ENCODE measurements around the gene STK33.

Gene STK33

DNA sequence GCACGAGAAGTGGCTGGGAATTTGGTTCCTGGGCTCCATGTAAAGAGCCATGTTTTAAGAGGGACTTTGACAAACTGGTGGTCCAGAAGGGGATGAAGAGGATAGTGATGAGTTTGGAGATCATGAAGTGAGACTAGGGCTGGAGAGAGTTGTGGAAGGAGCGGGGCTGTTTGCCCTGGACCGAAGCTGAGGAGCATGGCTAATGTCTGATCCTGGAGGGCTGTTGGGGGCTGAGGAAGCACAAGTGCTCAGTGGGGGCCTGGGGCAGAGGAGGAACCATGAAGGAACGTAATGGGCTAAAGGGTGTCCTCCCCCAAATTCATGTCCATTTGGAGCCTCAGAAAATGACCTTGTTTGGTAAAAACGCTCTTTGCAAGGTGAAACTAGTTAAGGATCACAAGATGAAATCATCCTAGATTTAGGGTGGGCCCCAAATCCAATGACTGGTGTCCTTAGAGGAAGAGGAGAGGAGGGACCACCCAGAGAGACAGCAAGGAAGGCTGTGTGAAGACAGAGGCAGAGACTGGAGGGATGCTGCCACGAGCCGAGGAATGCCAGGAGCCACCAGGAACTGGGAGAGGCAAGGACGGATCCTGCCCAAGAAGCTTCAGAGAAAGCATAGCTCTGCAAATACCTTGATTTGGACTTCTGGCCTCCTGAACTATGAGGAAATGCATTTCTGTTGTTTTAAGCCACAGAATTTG is 223.1 kb downstream of the STK33 start:
- DNase-seq, result no peak

DNA sequence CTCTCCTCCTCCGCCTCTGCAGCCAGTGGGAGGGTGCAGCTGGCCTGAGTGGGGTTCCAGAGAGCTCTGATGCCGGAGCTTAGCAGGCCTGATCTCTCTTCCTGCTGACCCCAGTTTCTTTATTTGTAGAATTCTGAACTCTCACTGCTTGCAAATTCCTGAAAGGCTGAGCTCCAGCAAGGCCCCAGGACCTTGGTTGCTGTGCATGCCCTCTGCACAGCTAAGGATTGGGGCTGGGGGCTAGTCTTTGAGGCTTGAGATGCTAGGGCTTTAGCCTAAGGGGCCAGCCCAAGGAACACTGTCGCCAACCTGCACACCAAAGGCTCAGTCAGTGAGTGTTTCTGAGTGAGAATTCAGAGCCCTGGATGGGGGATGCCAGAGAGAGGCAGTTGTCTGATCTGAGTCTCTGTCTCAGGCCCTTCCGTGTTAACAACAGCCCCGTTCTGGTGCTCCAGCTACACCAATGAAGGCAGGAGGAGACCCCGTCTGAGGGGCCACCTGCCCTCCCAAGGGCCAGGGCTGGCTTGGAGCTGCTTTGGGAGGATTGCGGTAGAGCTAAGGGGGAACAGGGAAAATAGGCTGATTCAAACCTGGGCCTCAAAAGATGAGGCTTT is 224.3 kb downstream of the STK33 start:
- DNase-seq, result no peak

DNA sequence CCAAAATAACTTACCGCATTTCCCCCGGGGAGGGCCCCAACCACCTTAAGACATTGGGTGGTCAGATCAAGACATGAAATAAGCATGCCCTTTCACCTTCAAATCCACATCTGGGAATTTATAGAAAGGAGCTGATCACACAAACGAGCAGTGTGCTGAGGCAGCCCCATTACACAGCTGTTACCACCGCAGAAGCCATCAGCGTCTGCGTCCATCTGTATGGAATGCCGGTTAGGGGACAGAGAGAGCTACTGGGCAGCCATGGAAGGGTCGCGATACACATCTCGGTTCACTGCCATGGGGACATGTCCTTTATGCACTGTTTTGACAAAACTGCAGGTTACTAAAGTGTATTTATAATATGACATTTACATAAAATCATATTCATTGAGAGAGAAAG is 225.3 kb downstream of the STK33 start:
- DNase-seq, result no peak

DNA sequence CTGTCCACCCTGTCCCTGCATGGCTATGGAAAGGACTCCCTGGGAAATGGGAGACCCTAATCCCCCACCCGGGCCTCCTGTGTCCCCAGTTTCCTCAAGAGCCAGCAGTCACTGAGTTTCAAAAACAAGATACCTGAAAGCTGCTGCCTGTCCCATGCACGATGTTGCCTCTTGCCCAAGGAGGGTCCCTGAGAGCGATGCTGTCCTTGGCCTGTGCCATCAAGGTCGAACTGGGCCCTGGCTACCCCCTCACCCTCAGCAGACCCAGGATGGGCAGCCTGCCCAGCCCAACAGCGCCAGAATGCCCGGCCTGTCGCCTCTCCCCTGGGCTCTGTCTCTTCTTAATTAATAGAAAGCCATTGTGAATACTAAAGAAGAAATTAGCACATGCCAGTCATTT is 225.8 kb downstream of the STK33 start:
- DNase-seq, result no peak

DNA sequence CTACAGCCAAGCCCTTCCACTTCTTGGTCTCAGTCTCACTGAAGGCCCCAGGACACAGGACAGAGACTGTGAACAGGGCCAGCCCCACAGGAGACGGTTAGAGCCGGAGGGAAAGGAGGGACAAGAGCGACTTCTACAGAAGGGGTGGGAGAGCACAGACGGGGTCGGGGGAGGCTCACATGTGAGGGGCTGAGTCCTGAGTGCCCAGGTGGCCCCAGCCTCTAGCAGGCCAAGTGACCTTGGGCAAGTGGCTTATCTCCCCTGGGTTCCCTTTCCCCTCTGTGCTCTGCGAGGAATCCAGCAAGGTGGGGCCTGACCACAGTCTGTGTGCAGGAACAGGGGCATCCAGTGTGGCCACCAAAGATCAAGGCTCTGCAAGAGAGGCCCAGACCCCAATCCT is 227.7 kb downstream of the STK33 start:
- DNase-seq, result no peak

DNA sequence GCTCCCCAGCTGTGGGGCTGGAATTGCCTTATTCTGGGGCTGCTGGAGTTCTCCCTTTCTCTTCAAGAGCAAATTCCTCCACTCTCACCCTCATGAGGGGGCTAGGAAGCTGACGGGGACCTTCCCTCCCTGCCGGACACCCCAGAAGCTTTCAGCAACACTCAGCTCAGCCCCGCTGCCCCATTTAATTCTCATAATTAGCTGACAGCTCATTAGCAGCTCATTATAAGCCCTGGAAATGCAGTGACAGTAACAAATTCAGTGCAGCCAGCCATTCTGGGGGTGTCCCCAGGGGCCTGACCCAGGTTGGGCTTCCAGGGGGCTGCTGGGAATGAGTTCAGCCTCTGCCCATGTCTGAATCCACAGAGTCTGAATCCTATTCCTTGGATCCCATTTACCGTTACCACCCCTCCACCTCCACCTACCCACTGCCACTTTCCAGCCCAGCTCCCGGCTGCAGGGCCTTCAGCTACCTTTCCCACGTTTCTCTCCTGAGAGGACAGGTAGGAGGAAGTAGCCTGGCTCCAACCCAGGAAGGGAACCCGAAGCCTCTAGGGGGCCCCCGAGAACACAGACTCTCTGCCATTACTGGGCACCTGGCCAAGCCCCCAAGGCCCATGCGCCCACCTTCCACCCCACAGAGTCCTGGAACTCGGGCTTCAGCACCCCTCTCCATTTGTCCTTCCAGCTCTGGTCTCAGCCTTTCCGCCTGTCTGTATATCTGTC is 228.6 kb downstream of the STK33 start:
- no peak for DNase-seq

DNA sequence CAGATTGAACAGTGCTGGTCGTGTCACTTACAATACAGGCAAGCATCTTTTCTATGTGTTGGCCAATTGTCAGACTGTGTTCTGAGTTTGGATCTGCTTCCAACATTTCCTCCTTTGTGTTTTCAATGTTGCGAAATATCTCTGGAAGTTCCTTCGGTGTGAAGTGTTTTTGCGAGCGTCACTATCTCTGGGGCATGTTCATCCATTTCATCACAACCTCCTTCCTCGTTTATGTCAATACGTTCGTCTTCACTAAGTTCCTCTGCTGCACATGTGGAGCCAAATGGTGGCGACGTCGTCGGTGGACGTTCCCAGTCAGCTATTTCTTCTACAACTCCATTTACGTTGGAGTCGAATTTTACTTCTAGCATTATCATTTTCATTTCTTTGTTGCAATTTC is 230.1 kb downstream of the STK33 start:
- no peak for DNase-seq

DNA sequence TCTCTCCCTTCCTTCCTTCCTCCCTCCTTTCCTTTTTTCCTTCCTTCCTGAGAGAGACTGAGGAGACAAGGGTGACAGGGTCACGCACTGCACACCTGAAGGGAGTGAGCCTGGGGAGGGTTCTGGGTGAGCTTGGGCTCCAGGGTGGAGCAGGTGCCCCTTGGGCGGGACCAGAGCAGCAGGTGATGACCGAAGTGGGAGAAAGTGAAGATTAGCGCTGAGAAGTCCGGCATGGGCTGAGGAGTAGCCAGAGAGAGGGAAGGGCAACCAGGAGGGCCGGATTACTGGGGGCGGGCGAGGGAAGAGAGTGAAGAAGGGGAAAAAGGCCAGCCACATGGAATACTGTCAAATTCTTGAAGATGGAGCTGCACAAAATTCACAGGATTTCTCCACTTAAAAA is 231.1 kb downstream of the STK33 start:
- no peak for DNase-seq

DNA sequence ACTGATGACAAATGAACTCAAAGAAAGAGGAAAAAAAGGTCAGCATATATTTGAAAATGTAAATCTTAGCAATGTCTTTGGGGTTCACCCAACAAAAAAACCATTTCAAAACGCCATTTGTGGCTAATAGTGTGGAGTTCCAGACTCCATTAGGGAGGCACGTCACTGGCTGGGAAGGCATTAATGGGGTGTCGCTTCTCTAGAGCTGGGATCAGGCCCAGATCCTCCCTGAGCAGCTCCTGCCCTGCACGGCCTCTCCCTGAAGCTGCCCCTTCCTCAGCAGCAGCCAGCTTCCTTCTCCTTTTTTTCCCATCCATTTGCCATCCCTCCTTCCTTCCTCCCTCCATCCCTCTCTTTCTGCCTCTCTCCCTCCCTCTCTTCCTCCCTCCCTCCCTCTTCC is 231.5 kb downstream of the STK33 start:
- DNase-seq, result no peak

DNA sequence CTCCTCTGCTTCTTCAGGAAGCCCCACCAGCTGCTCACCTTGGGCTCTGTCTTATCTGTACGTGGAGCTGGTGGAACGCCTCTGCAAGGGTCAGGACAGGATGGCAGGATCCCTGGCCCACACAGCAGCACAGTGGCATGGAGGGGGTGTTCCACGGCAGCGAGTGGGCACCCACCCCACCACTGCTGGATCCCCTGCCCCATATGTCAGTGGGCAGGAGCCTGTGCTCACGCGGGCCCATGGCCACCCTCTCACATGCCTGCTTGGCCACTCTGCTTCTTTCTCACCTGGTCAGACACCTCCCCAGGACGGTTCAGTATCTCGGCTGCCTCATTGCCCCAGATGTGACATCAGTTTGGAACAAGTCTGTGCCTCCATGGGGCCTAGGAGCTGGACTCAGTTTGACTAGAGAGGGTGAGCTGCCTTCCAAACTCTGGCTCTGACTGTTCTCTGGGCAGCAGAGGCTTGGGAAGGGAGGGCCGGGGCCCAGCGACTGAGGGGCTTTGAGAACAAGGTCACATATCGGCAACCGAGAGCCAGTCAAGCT is 232.3 kb downstream of the STK33 start:
- DNase-seq, result no peak

DNA sequence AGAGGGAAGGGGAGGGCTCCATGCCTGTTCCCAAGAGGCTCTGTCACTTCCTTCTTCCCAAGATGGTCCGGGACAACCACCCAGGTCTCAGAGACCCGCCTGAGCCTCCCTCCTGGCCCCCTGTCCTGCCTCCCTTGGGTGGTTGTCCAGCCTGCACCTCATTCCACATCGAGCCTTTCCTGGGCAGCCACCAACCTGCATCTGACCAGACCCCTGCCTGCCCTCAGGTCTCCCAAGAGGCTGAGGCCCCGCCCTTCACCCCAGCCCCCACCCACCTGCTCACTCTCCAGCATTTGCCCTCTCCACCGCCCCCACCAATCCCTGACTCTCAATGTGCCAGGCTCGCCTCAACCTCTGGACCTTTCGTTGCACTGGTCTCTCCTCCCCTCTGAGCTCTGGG is 232.8 kb downstream of the STK33 start:
- no peak for DNase-seq

DNA sequence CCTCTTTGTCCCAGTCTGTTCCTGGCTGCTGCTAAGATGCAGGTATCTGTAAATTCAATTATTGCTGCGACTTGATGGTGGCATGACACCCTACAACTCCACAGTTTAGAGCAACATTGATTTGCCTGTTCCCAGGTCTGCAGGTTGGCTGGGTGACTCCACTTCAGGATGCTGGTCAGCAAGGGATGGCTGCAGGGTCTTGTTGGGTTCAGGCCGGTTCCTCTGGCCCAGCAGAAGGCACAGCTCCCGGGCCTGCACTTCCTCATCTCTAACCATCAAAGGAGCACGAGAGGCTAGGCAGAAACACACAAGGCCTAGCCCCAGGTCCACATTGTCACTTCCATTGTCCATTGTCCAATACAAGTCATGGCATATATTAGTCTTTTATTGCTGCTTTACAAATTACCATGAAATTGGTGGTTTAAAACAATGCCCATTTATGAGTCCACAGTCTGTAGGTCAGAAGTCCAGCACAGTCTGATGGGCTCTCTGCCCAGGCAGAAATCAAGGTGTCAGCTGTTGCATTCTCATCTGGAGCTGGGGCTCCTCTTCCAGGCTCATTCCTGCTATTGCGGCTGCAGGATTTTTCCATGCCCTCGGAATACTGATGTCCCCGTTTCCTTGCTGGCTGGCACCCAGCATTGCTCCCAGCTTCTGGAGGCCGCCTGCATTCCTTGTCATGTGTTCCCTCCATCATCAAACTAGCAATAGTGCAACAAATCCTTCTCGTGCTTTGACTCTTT is 233.8 kb downstream of the STK33 start:
- DNase-seq, result no peak

DNA sequence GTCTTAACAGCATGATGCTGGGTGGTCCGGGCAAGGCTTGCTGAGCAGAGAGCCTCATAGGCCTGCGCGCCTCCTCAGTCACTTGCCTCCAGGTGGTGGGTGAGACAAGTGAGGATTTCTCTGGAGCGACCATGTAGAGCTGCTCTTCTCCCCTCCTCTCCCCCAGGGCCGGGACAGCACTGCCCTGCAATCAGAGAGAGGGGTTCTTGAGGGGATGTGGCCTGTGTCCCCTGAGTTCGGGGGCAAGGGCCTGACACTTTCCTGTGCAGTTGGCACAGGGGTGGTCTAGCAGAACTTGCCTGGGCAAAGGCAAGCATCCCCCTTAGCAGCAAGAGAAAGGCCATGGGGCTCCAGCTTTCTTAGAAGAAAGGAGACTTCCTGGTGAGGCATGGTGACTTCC is 234.5 kb downstream of the STK33 start:
- DNase-seq, result no peak

DNA sequence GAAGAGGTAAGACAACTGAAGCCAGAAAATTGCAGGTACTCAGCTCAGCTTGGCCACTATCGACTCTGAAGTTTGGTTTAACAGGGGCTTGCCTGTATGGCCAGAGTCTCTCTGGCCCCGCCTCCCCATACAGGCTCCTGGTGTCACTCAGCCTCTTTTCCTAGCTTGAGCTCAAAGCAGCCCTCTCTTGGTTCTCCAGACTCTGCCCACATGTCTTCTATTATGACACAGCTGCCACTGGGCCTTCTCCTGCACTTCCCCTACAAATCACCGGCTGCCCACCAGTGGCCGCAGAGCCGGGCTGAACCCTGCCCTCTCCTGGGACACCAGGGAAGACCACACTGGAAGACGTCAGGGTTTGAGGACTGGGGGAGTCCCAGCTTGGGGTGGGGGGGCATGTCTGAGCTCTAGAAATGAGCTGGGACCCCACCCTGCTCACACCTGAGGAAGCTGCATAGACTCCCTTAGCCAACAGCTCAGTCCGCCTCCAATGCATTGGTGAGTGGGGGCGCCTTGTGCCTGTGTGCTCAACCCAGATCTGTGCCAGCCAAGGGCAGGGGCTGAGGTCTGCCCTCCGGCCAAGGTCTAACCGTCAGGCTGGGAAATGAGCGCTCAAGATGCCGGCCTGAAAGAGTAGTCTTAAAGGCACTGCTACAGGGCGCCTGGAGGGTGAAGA is 236.0 kb downstream of the STK33 start:
- DNase-seq, result no peak

DNA sequence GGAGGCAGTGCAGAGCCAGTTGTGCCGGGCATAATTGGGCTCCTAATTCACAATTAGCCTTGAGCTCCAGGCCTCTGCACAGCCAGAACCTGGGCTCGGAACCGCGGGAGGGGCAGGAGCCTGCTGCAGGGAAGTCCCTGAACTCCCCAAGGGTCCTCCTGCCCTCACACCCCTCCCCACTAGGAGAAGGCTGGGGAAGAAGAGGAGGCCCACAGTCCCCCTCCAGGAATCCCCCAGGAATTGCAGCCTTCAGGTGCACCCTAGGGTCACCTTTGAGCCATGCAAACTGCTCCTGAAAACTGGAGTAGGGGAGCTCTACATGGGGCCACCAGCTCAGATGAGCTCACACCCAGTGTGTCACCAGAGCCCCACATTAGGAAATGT is 236.5 kb downstream of the STK33 start:
- no peak for DNase-seq

DNA sequence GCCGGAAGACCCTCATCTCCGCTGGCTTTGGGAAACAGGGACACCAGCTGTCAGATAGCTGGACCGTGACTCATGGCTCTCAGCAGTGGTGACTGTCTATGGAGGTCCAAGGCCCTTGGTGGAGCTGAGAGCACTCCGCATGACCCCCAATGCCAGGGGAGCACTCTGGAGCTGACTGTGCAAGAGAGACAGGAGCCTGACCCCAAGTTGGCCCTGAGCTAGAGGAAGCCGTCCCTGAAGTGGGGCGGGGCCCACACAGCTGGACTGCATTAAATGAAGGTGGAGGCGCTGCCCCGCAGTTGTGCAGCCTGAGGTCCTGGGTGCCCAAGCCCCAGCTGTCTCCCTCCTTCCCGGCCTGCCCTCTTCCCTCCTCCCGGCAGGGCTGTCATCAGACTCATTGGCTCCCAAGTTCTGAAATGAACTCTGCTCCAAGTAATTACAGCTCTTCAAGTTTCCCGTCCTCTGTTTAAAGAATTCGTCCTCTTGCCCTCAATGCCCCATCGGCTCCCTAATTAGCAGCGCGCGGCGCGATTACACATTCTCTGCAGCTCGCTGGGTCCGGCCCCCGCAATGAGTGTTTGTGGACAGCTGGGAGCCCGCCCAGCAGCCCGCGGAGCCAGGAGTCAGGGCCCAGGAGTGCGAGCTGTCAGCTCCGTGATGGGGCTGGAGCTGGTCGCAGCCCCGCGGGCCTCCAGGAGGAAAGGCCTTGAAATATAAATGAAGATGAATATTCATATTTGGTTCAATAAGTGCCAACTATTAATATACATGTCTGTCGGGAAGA is 237.1 kb downstream of the STK33 start:
- DNase-seq, result no peak

DNA sequence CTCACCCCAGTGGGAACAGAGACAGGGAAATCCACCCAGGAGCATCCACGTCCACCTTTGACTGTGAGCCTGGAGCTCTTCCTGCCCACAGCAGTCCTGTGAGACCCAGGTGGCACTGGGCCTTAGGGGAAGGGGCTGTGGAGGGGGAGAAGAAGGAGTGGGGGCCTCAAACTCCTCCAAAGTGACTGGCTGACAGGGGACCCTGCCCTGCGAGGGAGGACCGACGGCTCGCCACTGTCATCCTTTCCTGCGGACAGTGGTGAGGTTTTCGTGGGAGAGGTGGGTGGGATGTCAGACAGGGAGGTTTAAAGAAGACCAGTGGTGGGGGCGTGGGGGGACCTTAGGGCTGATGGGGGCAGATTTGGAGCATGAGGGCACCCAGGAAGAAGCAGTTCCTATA is 237.8 kb downstream of the STK33 start:
- no peak for DNase-seq

DNA sequence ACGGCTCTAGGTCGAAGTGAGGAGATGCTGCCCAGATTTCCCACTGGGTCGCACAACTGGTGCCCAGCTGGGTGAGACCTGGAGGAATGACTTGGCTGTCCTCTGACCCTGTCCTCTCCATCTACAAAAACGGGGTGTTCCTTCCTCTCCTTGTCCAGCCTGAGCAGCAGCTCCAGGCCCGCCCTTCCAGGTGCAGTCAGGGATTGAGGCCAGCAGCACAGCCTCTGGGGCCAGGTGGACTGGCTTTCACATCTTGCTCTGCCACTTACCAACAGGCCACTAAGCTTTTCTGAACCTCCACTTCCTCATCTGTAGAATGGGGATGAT is 238.6 kb downstream of the STK33 start:
- DNase-seq, result no peak

DNA sequence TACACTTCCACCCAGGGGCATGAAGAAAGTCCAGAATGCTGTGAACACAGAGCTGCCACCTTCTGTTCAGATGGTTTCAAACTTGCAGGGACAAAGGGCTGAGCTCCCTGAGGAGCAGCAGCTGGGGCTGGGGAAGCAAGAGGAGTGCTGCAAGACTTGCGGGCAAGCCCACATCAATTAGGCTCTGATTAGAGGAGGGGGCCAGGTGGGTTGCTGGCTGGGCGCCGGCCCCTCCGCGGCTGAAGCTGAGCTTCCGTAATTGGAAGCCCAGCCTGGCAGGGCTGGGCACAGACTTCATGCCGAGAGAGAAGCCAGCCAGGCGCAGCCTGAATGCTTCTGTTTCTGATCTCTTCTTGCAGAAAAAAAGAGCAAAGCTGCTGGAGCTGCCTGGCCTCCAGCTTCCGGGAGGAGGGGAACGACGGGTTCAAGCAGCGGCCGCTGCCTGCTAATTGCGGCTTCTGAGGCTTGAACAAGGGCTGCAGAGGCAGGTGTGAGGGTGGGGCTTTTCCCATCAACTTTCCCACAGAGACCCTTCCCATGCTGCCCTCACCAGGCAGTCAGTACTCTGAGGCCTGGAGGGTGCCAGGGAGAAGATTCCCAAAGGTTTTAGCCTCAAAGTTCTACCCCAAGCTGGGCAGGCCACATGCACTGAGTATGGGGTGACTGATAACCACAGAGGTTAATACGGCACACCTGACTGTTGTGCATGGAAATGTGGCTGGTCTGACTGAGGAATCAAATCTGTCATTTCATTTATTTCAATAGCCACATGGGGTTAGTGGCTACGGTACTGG is 239.2 kb downstream of the STK33 start:
- DNase-seq, result peak; percentile 20

DNA sequence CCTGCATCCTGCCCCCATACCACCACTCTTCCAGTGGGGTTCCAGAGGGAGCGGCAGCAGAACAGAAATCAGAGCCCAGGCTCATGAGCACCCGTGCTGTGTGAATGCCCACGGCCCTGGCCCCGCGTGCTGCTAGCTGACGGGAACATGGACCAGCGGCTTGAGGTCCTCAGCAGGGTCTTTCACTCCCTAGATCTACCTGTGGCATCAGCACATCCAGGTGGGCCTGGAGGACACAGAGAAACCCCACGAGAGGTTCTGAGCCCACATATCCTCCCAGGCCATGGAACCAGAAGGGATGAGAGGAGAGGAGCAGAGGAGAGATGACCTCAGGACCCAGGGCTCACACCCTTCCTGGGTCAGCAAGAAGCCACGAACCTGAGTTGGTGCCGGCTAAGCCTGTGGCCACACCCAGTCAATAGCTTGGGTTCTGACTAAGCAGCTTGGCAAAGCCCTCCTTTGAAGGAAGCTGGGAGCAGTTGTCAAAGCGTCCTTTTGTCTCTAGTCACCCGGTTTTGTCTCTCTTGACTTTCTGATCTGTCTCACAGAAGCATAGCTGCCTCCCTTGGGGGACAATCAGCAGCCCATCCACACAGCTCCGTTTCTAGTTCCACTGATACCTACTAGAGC is 241.0 kb downstream of the STK33 start:
- no peak for DNase-seq
